Bronchial epithelial cell (primary cell): ENCODE results near the gene WDR89. TPM values are rescaled to one million over a fixed set of nuclear protein-coding genes. Genes with fewer than 3 reads are reported as not detected.

Experiments used
- DNase-seq: peaks from one replicate; pipeline ENCODE4 v3.0.0-alpha.2; 2010; ENCODE audit warnings: low read depth
- FAIRE-seq: peaks from 2 replicates; lab custom pipeline; 2011; peaks lifted over from hg19 to GRCh38; lab: Jason Lieb, UNC
- H3K27me3 ChIP-seq: 2 replicates; pipeline ENCODE4 v1.5.1; 2011; ENCODE audit warnings: low read length; ENCODE audit not compliant: control insufficient read depth, insufficient read depth
- H3K36me3 ChIP-seq: 2 replicates; pipeline ENCODE4 v1.5.1; 2011; ENCODE audit warnings: low read length; ENCODE audit not compliant: control insufficient read depth, insufficient read depth
- H3K4me3 ChIP-seq: 2 replicates; pipeline ENCODE4 v1.5.1; 2011; ENCODE audit warnings: mild to moderate bottlenecking, low read depth, low read length, control low read depth
- CTCF ChIP-seq: IDR thresholded peaks from 2 replicates; pipeline ENCODE4 v1.5.1; 2011; ENCODE audit warnings: mild to moderate bottlenecking, moderate library complexity, low read length, control low read depth, inconsistent platforms; ENCODE audit not compliant: insufficient read depth, severe bottlenecking
- total RNA-seq: library from RNA; depleted of rRNA; stranded (reverse); fragments of >200 nt; gene quantifications from 2 replicates; pipeline ENCODE4 v1.2.1, GENCODE V29; 2014

WDR89 gene
- total RNA-seq, 1 donor from 2014 or later, result 20.0 TPM

DNA sequence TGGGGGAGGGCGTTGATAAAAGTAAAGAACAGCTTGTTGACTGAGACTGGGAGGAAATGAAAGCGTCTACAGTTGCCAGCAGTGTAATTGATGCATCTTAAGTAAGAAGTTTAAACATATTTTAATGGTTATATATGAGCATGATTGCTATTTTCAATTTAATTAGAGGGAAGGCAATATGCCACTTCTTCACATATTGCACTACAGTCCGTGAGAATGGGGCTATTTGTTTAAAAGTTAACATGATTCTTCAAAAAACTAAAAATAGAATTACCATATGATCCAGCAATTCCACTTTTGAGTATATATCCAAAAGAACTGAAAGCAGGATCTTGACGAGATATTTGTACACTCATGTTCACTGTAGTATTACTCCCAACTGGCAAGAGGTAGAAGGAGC, 60.2 kb downstream of the WDR89 start:
- DNase-seq, result no peak
- no peak for TF ChIP-seq CTCF
- no peak for FAIRE-seq
- H3K4me3 ChIP-seq, result no peak overlapping the region
- no peaks in the 10 kb centered on the region for H3K36me3 ChIP-seq
- H3K27me3 ChIP-seq, result no peaks in the 10 kb centered on the region

DNA sequence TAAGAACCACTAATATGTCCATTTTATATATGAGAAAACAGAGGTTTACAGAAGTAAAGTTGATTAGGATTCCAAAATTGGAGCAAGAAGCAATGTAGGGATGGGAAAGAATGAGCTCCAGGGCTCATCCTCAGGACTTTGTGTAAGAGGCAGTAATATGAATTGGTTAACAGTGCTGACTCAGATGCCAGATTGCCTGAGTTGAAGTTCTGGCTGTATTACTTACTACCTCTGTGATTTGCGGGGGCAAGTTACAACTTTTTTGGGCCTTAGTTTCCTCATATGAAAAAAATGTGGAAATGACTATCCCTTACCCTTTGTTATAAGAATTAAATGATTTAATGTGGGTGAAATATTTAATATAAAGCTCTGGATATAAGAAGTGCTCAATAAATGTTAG, 63.4 kb downstream of the WDR89 start:
- peak; percentile 72 for DNase-seq
- Histone ChIP-seq H3K36me3 (no peaks in the 10 kb centered on the region), H3K4me3 (no peak overlapping the region), H3K27me3 (no peaks in the 10 kb centered on the region)
- no peak for FAIRE-seq
- no peak for TF ChIP-seq CTCF

DNA sequence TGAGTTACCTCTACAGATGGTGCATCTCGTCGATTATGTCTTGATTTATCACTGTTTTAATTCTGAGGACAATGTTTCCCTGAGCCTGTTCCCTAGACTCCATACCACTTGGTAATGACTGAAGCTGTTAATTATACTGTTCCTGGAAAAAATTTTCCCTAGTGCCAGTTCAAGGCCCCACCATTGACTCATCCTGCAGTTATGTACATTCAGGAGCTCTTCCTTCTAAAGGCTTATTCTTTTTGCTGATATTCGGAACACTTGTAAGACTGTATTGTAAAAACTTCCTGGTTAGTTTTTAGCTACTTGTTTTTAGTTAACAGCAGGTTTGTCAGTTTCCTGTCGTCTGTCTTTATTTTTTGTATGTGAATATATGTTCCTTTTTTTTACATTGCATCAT, 68.1 kb downstream of the WDR89 start:
- no peak for FAIRE-seq
- DNase-seq, result peak; percentile 29

GRCh38 chr14:63565448-63565847, 76.2 kb downstream of the WDR89 start:
- FAIRE-seq (no peak), DNase-seq (peak; percentile 37)
- Histone ChIP-seq H3K4me3 (no peak overlapping the region), H3K36me3 (no peaks in the 10 kb centered on the region), H3K27me3 (no peaks in the 10 kb centered on the region)
- TF ChIP-seq CTCF, result no peak

More for the DNA sequence above, 68.1 kb downstream of the WDR89 start:
- no peaks in the 10 kb centered on the region for H3K27me3 ChIP-seq
- TF ChIP-seq CTCF, result no peak
- H3K4me3 ChIP-seq, result no peak overlapping the region
- no peaks in the 10 kb centered on the region for H3K36me3 ChIP-seq

GRCh38 chr14:63564318-63564717, 77.4 kb downstream of the WDR89 start:
- H3K36me3 ChIP-seq, result no peaks in the 10 kb centered on the region
- FAIRE-seq (no peak), DNase-seq (peak; percentile 29)
- TF ChIP-seq CTCF, result no peak
- H3K27me3 ChIP-seq, result no peaks in the 10 kb centered on the region
- no peak overlapping the region for H3K4me3 ChIP-seq

GRCh38 chr14:63563370-63564026, 78.2 kb downstream of the WDR89 start:
- no peak for TF ChIP-seq CTCF
- no peak overlapping the region for H3K4me3 ChIP-seq
- H3K36me3 ChIP-seq, result no peaks in the 10 kb centered on the region
- DNase-seq (peak; percentile 67), FAIRE-seq (no peak)
- H3K27me3 ChIP-seq, result no peaks in the 10 kb centered on the region
